Measurements from ENCODE around the gene CCDC15. TPM values are rescaled to one million over a fixed set of nuclear protein-coding genes. Genes with fewer than 3 reads are reported as not detected.

The CCDC15 gene
- total and polyA plus RNA-seq, 2 donors (not counting 1 experiment from before 2014, with no cell fraction given) = 1.2 to 2.3 TPM

DNA sequence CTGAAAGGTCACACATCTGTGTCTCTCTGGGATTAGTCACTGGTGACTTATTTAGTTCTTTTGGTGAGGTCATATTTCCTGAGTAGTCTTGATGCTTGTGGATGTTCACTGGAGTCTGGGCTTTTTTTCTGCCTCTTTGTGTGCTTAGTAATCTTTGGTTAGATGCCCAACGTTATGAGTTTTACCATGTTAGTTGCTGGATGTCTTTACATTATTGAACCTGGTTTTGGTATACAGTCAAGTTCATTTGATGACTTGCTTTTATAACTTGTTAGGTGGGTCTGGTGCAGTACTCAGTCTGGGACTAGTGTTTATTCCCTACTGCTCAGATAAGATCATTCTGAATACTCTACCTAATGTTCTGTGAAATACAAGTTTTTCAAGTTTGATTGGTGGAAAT lies 82.9 kb downstream of the CCDC15 start:
- no peaks in the 10 kb centered on the region for H3K9me3 ChIP-seq (ENCODE audit: control insufficient read depth, insufficient read depth, low read depth, low read length)
- H4K20me1 ChIP-seq (ENCODE audit: control insufficient read depth, extremely low read depth, insufficient read depth, low read length) = no peaks in the 10 kb centered on the region
- H3K4me2 ChIP-seq (ENCODE audit: extremely low read depth, insufficient read depth, low read length) = no peak overlapping the region
- H3K79me2 ChIP-seq (ENCODE audit: control insufficient read depth, insufficient read depth, low read length) = no peaks in the 10 kb centered on the region
- H3K27ac ChIP-seq (ENCODE audit: insufficient read depth, low read length) = peak overlapping the region; percentile 23
- H3K27me3 ChIP-seq (ENCODE audit: control insufficient read depth, insufficient read depth, low read length) = no peaks in the 10 kb centered on the region
- H3K36me3 ChIP-seq (ENCODE audit: control insufficient read depth, insufficient read depth, low read length) = no peaks in the 10 kb centered on the region
- peak; percentile 89 for DNase-seq (ENCODE audit: low read depth in 2 of 2)
- H2AFZ ChIP-seq (ENCODE audit: low read length) = no peak overlapping the region
- no peaks in the 10 kb centered on the region for H3K4me1 ChIP-seq (ENCODE audit: control insufficient read depth, extremely low read depth, insufficient read depth, low read length)
- no peak overlapping the region for H3K9ac ChIP-seq (ENCODE audit: insufficient read depth, low read length)
- TF ChIP-seq CTCF (conservative IDR thresholded peaks at IDR 0.05 in 1 of 2, IDR thresholded peaks at IDR 0.05 in 1 of 2; ENCODE audit: low read depth in 1 of 2, low read length in 2 of 2) = no peak
- TF ChIP-seq EZH2 (IDR thresholded peaks at IDR 0.05; ENCODE audit: low read length, missing control alignments) = no peak
- H3K4me3 ChIP-seq (replicated peaks in 1 of 4; ENCODE audit: control extremely low read depth in 1 of 4, insufficient read depth in 1 of 4, low read depth in 3 of 4, low read length in 4 of 4) = no peak overlapping the region

GRCh38 chr11:125049164-125049792 lies 95.3 kb downstream of the CCDC15 start:
- H4K20me1 ChIP-seq (ENCODE audit: control insufficient read depth, extremely low read depth, insufficient read depth, low read length) = no peaks in the 10 kb centered on the region
- TF ChIP-seq CTCF (conservative IDR thresholded peaks at IDR 0.05 in 1 of 2, IDR thresholded peaks at IDR 0.05 in 1 of 2; ENCODE audit: low read depth in 1 of 2, low read length in 2 of 2) = no peak
- no peak for TF ChIP-seq EZH2 (IDR thresholded peaks at IDR 0.05; ENCODE audit: low read length, missing control alignments)
- H3K36me3 ChIP-seq (ENCODE audit: control insufficient read depth, insufficient read depth, low read length) = no peaks in the 10 kb centered on the region
- H3K9me3 ChIP-seq (ENCODE audit: control insufficient read depth, insufficient read depth, low read depth, low read length) = no peaks in the 10 kb centered on the region
- no peaks in the 10 kb centered on the region for H3K27me3 ChIP-seq (ENCODE audit: control insufficient read depth, insufficient read depth, low read length)
- no peak overlapping the region for H3K27ac ChIP-seq (ENCODE audit: insufficient read depth, low read length)
- H3K4me3 ChIP-seq (replicated peaks in 1 of 4; ENCODE audit: control extremely low read depth in 1 of 4, insufficient read depth in 1 of 4, low read depth in 3 of 4, low read length in 4 of 4) = no peak overlapping the region
- H3K4me1 ChIP-seq (ENCODE audit: control insufficient read depth, extremely low read depth, insufficient read depth, low read length) = no peaks in the 10 kb centered on the region
- no peak overlapping the region for H3K4me2 ChIP-seq (ENCODE audit: extremely low read depth, insufficient read depth, low read length)
- no peaks in the 10 kb centered on the region for H3K79me2 ChIP-seq (ENCODE audit: control insufficient read depth, insufficient read depth, low read length)
- no peak for DNase-seq (ENCODE audit: low read depth in 2 of 2)
- no peak overlapping the region for H3K9ac ChIP-seq (ENCODE audit: insufficient read depth, low read length)
- no peak overlapping the region for H2AFZ ChIP-seq (ENCODE audit: low read length)

- Histone ChIP-seq H3K27me3 (ENCODE audit: control insufficient read depth, insufficient read depth, low read length) (no peaks in the 10 kb centered on the region), H3K9me3 (ENCODE audit: control insufficient read depth, insufficient read depth, low read depth, low read length) (no peaks in the 10 kb centered on the region), H3K4me2 (ENCODE audit: extremely low read depth, insufficient read depth, low read length) (no peak overlapping the region), H3K4me1 (ENCODE audit: control insufficient read depth, extremely low read depth, insufficient read depth, low read length) (no peaks in the 10 kb centered on the region), H3K36me3 (ENCODE audit: control insufficient read depth, insufficient read depth, low read length) (no peaks in the 10 kb centered on the region), H3K4me3 (replicated peaks in 1 of 4; ENCODE audit: control extremely low read depth in 1 of 4, insufficient read depth in 1 of 4, low read depth in 3 of 4, low read length in 4 of 4) (no peak overlapping the region), H4K20me1 (ENCODE audit: control insufficient read depth, extremely low read depth, insufficient read depth, low read length) (no peaks in the 10 kb centered on the region), H3K9ac (ENCODE audit: insufficient read depth, low read length) (no peak overlapping the region), H3K27ac (ENCODE audit: insufficient read depth, low read length) (no peak overlapping the region), H2AFZ (ENCODE audit: low read length) (no peak overlapping the region), H3K79me2 (ENCODE audit: control insufficient read depth, insufficient read depth, low read length) (no peaks in the 10 kb centered on the region)
- no peak for DNase-seq (ENCODE audit: low read depth in 2 of 2)
- TF ChIP-seq CTCF (conservative IDR thresholded peaks at IDR 0.05 in 1 of 2, IDR thresholded peaks at IDR 0.05 in 1 of 2; ENCODE audit: low read depth in 1 of 2, low read length in 2 of 2) (no peak), EZH2 (IDR thresholded peaks at IDR 0.05; ENCODE audit: low read length, missing control alignments) (no peak)
These were observed 98.0 kb downstream of the CCDC15 start for GRCh38 chr11:125052047-125052446.
